UCSD-AML1 (cell line): ENCODE data around the gene WDR35.

Experiments used
- DNase-seq: peaks from one replicate; lab custom pipeline; 2025; ENCODE audit not compliant: unreplicated experiment; lab: John Stamatoyannopoulos, UW

The WDR35 gene

DNA sequence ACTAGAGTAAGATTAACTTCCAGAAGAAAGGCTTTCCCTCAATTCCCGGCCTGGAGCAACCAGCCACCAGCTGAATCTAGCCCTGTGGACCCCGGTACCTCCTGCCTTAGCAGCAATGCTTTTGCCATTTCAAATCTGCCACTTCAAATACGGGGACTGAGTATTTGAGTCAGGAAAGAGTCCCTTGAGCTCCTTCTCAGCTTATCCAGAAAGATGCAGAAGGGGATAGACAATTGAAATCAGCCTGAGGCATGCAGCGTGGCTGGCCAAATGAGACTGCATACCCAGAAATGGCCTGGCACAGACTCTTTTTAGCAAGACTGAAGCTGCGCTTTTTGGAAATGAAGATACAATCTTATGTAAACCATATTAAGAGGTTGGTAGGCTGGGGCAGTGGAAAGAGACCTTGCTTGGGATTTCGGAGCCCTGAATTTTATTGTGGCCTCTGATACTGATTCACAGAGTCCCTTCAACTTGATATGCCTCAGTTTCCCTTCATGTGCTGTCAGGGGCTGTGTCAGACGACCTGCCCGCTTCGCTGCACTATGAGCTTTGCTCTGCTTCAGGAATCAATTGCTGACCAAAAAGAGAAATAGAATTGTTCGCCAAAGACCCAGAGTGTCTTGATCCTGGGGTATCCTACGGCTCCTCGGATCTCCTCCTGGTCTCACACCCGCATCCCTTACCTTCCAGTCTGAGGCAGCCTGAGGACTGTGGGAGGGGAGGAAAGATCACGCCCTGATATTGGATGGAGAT lies 21.5 kb upstream of the WDR35 start:
- DNase-seq: no peak

DNA sequence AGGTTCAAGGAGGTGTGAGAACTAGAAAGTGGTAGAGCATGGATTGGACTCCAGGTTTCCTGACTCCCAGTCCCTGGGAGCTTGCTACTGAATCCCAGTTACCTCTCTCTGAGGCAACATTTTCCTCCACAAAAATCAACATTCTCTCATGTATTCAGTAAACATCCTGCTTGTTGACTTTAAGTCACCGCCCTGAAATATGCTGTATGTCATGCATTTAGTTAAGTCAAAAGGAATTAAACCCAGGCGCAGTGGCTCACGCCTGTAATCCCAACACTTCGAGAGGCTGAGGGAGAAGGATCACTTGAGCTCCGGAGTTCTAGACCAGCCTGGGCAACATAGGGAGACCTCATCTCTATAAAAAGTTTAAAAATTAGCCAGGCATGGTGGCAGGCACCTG lies 18.8 kb upstream of the WDR35 start:
- DNase-seq: no peak

DNA sequence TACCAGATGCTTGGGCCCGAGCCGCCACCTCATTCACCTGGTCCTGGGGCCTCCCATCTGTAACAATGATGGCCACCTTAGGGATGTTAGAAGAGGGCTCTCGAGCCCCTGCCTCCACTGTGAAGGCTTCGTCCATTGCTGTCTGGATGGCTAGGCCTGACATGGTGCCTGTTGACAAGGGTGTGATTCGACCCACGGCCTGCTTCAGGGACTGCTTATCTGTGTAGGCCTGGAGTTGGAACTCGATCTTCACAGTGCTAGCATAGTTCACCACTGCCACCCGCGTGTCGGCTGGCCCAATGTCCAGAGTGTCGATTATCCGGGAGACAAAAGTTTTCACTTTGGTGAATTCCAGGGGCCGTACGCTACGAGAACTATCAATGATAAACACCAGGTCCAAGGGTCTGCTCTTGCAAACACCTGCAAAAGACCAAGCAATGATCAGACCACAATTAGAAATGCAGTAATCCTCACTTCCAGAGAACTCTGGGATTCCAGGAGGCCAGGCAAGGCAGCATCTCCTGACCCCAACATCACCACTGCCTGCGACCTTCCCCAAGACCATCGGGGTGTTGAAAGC lies 16.1 kb upstream of the WDR35 start:
- DNase-seq: no peak

DNA sequence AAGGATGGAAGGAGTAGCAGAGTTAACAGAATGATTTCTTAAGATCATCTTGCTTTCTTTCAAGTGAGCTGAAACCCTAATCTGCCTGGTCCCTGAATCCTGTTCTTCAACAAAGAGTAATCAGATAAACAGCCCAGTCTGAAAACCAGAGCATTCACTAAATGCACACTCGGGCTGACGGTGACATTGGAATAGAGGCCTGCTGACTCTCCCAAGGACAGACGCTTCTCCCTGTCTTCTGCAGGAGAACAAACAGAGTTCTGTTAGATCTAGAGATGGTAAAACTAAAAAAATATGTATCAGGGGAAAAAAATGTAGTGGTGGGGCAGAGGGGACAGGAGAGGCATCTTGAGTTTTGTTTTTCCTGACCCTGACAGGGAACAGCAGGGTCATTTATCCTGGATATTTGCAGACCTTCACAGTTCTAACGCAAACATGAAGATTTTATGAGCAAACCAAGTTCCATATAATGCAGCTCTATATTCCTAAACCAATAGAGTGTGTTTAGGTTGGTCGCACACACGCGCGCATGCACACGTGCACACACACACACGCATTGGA lies 15.2 kb upstream of the WDR35 start:
- no peak for DNase-seq

DNA sequence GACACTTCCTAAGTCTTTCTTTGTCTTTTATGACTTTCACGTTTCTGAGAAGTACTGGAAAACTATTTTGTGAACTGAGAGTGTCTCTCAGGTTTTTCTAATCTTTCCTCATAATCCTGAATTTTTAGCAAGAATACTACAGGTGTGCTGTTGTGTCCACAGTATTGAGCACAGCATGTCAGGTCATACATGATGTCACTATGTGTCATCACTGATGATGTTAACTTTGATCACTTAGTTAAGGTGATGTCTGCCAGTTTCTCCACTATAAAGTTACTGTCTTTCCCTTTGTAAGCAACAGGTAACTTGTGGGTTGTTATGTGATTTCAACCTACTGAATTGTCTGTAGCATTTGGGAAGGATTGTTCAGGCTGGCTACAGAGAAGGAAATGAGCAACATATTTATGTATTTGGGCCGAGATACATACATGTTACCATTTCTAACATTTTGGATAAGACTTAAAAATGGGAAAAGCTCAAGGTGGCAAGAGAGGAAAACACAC lies 11.5 kb upstream of the WDR35 start:
- DNase-seq: no peak

DNA sequence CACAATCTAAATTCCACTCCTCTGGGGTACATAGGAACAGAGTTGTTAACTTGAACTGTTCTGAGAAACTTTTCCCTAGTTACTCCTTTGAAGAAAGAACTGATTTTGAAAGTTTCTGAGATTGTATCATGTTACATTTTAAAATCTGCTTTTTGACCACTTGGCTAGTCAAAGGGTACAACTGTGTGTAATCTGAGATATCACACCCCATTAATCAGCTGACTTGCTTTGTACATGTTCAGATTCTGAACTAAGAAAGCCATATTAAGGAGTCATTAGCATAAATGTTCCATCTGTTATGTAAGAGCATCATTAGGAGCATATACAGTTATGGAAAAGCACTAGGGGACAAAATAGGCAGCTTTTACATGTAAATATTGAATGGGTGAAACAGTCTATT lies 3.8 kb upstream of the WDR35 start:
- no peak for DNase-seq

DNA sequence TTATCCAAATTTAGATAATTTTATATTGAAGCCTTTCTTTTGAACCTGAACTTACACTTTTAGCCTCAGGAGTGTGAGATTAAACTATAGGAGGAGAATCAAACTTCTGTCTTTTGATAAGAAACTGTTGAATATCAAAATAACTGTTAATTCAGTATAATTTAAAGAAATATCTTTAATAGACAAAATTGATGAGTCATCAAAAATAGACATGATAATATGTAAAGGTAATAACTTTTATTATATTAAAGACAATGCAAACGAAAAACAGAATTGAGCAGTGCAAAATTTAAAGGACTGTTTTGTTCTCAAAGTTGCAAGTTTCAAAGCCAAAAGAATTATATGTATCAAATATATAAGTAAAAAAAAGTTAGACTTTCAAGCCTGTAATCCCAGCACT lies 2.0 kb upstream of the WDR35 start:
- no peak for DNase-seq

DNA sequence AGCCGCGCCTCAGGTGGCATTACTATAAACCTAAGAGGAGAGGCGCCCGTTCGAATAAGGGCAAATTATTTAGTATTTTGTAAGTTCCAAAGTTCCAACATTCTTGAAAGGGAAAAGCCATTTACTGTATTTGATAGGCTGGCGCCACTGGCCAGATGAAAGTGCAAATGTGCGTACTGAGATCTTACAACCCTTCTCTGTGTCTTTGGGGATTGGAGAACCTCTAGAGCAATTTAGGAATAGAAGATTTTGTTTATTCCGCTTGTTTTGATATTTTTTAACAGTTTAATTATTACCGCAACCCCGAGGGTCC lies 467 bp upstream of the WDR35 start:
- DNase-seq: no peak

DNA sequence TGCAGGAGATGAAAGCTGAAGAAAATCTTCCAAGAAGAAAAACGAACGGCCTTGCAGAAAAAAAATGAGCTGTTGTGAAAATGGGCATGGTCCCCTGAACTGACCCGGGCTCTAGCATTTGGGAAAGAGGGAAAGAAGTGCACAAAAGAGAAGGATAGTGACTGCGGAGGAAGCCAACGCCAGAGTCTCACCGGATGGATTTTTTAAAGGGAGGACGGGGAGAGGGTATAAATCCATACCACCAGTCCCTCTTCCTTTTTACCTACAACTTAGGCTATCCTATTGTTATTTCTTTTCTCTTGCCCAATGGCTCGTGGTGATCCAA lies 601 bp downstream of the WDR35 start:
- DNase-seq: no peak

DNA sequence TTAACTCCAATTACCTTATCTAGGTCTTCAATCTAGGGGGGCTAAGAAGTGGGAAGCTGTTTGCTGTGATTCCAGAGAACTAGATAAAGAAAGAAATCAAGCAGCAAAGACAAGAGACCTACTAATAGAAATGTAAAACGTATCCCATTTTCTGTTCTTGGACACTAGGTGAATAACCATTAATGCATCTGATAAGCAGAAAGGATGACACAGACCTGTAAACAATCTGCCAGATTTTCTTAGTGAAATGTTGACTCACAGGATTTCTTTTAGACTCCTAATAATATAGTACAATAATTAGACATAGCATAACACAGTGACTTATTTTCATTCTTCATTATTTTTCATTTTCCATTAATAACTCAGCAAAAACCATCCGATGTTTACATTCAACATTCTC lies 1.3 kb downstream of the WDR35 start:
- no peak for DNase-seq

DNA sequence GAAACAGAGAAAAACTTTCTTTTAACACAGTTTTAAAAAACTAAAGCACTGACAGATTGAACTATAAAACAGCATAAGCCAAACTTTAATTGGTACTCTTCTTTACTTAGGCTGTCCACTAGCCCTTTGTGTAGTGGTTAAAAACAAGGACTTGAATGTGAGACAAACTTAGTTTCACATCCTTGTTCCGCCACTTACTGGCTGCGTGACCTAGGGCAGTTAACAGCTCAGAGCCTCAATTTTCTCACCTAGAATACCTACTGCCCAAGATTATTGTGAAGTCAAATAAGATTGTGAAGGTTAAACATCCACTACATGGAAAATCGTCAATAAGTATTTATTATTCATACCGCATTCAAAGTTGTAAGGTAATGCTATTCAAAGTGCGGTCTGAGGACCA lies 2.0 kb downstream of the WDR35 start:
- no peak for DNase-seq

DNA sequence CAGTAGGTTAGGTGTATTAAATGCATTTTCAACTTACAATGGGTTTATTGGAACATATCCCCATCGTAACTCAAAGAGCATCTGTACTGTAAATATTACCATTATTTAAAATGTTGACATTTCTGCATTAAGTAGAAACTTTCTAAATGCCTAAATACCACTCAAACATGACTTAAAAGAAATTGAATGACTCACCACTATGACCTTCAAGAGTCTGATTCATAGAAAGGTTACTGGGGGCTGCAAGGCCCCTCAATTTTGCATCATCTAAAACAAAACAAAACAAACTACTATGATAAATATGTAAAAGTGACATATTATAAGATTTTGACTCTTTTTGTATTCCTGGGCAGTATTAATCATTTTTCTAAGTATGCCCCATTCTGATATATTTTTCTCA lies 7.6 kb downstream of the WDR35 start:
- no peak for DNase-seq

DNA sequence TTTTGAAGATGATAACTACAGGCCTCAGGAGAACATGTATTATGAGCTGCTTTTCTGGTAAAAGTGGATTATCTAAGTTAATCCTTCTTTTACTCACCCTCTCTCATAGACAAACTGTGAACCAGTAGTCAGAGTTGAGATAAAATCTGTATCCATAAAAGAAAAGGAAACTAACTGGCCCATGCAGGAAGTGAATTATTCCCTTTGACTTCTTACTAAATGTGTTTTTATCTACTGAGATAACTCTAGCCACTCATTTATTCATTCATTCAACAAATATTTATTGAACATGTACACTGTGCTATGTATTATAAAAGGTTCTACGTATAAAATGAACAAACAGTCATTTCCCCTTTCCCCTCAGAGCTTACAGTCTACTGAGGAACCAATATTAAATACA lies 10.0 kb downstream of the WDR35 start:
- DNase-seq: no peak

DNA sequence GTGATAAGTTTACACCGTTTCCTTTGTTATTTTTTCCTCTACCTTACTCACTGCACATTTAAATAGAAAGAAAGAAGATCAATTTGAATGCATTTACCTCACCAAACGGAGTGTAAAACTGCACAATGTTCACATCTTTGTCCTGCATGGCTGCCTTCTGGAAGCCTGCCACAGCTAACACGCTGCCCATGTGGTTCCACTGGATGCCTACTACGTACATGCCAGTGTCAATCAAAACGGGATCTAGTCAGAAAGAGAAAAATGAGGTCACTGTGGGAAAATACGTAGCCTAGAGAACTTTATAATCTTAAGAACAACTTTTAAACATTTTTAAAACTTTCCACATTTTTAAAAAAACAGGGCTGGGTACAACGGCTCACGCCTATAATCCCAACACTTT lies 16.4 kb downstream of the WDR35 start:
- no peak for DNase-seq

DNA sequence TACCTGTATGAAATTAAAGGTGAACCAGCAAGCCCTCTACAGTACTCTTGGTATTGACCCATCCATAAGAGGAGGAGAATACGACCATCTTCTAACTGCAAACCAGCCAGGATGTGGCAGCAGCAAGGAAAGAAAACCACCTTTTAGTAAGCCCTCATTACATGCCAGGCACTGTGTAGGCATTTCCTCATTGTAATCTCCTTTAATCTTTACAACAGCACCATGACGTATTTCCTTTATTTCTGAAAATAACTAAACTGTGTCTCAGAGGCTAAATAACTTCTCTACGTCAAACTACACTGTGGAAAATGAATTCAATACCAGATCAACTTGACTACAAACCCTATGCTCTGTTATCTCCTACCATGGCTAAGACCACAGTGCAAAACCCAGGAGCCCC lies 18.2 kb downstream of the WDR35 start:
- peak; percentile 22 for DNase-seq

DNA sequence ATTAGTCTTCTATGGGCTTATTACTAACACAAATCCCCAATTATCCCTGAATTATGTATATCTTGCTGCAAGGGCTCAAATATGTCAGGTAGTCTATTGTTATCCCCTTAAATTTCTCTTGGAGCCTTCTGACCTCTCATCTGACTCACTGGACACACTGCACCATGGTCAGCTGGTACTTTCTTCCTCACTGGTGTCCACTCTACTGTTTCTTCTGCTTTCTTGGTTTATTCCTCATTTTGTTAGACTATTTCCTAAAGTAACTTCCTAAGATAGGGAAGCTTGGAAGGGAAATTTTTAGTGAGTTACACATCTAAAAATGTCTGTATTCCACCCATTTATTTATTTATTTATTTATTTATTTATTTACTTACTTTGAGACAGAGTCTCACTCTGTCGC lies 26.5 kb downstream of the WDR35 start:
- no peak for DNase-seq

DNA sequence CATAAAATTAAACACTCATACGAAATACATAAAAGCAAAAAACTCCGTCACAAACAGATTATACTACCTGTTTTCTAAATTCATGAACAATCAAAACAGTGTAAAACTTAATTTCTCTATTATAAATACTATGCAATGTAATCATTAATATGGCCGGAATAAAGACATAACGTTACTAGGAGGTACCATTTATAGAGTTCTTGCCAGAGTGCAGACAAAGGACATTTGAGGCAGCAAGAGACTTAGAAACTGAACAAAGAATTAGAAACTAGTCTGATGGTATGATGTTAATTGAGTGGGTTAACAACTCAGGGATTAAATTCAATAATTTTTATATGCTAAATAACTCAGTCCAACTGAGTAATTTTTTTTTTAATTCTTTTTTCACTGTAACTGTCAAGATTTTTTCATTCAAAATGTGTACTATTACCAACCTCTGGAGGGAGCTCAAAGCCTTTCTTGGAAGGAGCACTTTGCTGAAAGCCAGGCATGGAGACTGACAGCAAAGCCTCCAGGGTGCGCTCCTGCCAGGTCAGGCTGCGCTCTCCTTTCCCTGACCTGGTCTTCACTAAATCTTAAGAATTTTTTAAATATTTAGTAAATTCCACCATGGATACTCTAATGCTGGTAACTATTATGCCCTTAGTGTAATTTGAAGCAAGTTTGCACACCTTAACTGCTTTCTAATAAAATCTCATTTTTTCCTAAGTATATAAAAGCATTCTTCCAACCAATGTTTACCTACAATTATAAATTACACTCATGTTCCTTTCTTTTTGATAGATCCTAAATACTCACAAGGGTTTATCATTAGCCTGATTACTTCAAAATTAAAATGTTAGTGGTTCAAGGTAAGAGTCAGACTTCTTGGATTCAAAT lies 34.1 kb downstream of the WDR35 start:
- DNase-seq: peak; percentile 43

DNA sequence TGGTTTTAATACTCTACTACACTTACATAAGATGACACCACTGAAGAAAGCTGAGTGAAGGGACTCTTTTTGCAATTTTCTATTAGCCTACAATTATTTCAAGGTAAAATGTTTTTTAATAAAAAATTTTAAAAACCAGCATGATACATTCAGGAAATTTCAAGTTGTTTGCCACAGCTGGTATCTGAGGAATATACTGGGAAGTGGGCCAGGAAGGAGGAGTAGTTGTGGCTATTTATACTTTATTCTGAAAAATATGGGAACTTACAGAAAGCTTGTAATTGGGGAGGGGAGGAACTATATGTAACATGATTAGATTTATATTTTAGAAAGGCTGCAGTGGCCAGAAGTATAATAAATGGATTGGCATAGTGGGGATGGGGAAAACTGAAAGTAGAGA lies 40.8 kb downstream of the WDR35 start:
- no peak for DNase-seq

DNA sequence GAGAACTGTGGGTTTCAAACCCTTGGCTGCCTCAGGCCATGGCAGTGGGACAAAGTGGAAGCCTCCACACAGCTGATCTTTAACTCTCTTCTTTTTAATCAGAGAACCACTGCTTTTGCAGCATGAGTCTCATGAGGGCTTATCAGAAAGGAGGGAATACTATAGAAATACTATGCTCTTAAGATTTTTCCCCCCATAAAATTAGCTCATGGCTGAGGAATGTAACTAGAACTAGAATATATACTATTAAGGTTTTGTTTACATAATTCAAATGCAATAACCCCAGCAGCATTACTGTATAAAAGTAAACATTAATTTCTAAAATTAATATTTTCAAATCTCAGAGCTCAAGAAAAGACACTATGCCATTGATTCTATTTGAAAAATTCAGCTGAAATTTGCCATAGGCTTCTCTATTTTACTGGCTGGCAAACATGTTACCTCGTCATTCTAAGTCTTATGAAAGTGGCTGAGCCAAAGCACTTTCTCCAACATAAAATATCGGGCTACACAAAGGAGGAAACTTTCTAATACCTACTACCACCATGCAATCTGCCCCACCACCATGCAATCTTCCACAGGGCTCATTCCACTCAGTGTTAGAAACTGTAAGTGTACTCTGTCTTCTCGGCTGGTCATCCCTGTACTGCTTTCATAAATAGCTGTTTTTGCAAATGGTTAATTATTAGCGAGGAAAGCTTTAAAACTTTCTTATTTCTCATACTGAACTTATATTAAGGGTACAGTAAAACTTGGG lies 42.5 kb downstream of the WDR35 start:
- DNase-seq: no peak

DNA sequence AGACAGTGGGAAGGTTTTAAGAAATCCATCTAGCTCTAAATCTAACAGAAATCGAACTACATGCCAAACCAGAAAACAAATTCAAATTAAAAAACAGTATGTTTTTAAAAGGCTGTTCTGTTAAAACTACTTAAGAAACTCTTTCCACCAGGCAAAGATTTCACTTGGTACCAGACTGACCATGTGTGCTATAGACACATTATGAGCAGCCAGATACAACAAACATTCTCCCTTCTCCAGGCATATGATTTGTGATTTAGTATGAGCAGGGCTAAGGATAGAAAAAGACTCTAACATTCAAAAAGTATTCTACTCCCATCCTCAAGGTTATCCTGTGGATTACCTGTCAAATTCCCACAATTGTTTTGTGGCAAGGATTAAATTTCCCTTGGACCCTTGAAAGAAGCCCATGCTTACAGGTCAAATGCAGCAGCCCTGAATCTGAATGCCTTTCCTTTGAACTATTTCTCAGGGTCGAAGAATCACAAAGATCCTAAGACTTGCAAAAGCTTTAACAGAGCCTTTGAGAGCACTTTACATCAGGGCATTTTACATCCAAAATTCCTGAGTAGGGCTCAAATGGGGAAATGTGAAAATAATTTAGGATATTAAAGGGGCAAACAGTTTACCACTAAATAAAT lies 45.6 kb downstream of the WDR35 start:
- DNase-seq: no peak

DNA sequence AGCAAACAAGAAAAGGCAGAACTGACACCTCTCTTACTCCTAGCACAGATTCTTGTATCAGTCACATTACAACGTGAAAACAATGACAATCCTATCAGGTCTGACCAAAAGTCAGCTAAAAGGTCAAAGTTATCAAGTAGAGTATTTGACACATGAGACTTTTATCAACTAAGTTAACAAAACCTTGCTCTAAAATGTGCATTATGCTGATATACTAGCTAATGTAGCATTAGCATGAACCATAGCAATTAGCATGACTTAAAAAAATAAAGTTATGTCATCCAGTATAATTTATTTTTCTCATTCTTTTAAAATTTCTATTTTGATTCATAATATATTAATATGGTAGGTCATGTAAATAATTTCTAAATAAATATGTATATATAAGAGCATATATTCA lies 46.7 kb downstream of the WDR35 start:
- DNase-seq: no peak
